NCI-H2196 (cell line): ENCODE data around the gene SCN4B.

Experiments
- DNase-seq: peaks from one replicate; lab custom pipeline; 2025; ENCODE audit not compliant: unreplicated experiment; lab: John Stamatoyannopoulos, UW

Gene SCN4B

DNA sequence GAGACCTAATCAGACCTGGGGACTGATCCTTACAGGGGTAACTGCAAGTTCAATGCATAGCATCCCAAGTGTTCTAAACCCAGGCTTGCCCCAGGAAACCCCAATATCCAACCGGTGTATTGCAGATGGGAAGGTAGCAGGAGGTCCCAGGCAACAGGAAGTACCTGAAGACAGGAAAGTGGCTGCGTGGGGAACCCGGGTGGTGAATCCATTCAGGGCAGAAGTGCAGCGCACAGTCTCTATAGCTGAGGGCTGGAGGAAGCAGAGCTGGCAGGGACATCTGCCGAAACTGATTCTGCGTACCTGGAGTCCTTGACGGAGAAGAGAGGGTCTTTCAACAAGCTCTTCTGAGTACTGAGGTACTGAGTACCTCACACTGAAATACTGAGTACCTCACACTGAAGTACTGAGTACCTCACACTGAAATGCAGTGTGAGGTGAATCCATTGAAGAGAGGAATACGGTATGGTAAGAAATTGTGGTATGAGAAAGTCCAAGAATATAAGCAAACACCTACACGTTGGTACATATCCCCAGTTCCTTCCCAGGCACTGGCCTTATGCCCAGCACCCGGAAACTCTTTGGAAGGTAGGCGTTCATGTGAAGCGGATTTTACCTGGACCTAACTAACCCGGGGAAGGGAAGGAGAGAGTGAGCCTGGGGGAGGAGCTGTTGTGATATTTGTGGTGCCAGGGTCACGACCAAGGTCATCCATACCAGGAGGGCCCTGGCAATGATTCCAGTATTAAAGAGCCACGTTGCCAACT, 20.1 kb downstream of the SCN4B start:
- no peak for DNase-seq

DNA sequence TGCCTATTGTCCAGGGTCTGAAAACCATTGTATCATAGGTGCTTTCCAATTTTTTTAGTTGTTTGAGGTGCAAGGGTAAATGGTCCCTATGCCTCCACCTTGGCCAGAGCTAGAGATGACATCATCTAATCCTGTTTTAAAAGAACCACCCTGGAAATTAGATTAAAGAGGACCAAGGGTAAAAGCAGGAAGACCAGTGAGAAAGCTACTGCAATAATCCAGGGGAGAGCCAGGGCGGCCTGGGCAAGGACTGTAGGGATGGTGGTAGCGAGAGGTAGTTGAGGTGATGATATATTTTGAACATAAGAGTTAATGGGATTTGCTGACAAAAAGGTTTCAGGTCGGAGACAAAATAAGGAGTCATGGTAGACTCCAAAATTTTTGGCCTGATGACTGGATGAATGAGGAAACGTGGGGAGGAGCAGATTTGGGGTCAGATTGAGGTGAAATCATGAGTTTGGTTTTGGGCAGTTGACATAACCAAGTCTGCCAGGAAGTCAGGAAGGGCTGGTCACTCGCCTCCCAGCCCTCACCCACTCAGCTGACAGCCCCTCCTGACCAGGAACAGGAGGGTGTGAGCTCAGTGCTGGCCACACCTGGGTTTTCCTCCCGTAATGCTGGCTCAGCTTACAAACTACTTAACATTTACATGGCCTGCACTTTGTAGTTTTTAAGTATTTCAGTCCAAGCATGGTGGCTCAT, 23.0 kb downstream of the SCN4B start:
- no peak for DNase-seq

DNA sequence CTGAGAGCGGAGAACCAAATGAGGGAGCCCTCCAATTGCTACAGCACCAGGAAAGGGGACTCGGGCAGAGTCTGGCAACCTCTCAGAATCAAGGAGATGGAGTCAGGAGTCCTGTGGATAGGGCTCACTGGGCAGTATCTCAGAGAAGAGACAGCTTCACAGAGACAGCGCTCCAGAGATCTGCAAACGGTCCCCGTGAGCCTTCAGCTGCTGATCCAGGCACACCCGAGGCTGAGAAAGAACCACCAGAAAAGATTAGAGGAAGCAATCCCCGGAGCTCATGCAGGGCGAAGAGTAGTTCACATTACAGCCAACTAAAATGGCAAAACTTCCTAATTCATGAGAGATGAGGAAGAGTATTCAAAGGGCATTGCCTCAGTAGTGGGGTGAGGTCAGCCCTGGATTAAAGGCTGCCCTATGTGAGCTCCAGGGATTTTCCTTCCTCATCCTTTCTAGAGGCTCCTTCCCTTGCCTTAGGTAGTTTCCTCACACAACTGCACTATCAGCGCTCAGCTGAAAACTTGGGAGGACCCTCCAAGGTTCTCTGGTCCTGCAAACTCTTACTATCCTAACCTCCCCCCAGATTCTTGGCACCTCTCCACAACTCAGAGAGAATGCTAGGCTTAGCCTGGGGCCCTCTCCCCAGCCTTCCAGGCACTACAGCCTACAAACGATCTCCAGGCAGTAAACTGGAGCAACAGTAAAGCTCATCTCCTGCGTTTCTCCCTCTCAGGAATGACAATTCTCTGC, 23.7 kb downstream of the SCN4B start:
- DNase-seq = no peak

DNA sequence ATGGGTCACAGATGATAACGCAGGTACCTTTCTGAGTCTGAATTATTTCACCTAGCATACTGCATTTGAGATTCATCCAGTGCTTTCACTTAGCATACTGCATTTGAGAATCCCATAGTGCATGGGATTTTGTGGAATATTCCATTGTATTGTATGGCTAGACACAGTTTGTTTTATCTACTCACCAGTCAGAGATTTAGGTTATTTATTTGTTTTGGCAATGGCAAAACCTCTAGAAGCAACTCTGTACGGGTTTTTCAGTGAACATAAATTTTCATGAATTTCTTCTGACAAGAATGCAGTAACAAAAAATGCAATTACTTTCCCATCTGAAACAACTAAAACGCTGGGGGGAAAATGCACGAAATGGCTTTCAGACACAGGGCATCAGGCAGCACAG, 24.3 kb downstream of the SCN4B start:
- no peak for DNase-seq

GRCh38 chr11:118126082-118126838, 26.4 kb downstream of the SCN4B start:
- peak; percentile 12 for DNase-seq

GRCh38 chr11:118124929-118125535, 27.6 kb downstream of the SCN4B start:
- DNase-seq = no peak

DNA sequence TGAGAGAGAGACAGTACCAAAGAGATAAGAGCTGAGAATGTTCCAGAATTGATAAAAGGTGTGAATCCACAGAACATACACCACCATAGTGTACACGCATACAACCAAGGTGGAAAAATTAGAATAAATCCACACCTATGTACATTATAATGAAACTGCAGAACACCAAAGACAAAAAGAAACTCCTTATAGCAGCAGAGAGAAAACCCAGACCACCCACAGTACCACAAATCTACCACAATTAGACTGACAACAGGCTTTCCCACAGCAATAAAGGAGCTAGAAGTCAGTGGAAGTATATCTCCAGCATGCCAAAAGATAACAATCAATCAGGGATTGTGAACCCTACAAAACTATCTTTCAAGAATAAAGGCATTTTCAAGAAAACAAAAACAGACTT, 31.8 kb downstream of the SCN4B start:
- DNase-seq = no peak

DNA sequence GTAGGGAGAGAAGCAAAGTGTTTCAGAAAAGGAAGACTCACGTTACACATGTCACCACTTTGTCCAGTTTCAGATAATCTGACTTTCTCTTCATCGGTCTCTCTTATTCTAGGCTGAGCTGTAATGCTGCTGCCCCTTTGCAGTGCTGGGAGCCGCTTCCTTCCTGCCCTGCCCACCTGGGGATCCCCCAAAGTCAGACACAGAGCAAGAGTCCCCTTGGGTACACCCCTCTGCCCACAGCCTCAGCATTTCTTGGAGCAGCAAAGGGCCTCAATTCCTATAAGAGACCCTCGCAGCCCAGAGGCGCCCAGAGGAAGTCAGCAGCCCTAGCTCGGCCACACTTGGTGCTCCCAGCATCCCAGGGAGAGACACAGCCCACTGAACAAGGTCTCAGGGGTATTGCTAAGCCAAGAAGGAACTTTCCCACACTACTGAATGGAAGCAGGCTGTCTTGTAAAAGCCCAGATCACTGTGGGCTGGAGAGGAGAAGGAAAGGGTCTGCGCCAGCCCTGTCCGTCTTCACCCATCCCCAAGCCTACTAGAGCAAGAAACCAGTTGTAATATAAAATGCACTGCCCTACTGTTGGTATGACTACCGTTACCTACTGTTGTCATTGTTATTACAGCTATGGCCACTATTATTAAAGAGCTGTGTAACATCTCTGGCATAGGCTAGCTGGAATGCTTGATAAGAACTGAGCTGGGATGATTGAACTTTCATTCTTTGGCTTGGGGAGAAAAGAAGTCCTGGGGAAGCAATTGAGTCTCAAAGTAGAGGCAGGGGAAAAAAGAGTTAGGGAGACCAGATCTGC, 34.6 kb downstream of the SCN4B start:
- DNase-seq = no peak

DNA sequence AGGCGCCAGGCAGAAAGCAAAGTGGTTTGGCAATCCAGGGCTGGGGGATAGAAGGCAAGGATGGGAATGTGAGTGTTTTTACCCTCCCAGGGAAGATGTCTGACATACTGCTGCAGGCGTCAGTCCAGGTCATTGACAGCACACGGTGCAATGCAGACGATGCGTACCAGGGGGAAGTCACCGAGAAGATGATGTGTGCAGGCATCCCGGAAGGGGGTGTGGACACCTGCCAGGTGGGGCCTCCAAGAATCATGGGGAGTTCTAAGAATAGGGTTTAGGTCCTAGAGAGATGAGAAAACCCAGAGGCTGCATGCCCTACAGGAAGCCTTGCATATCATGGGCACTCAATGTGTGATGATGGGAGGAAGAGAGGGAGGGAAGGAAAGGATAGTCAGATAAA, 37.6 kb downstream of the SCN4B start:
- no peak for DNase-seq

DNA sequence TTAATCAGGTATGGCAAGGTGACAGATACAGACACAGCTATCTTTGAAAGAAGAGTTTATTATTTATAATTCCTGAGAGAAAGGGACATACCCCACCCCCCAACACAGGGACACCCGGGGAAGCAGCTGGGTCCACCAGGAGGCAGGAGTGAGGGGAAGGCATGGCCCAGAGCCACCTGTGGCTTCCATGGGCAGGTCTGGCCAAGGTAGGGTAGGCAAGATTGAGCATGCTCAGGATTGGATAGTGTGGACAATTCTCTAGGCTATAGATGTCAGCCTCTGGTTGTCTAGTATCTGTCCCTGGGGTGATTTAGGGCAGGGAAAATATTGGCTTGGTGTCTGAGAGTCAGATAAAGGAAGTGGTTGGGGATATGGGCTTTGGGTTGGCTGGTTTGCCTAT, 38.4 kb downstream of the SCN4B start:
- no peak for DNase-seq

GRCh38 chr11:118112711-118113430, 39.8 kb downstream of the SCN4B start:
- no peak for DNase-seq

GRCh38 chr11:118111744-118112035, 40.9 kb downstream of the SCN4B start:
- DNase-seq = no peak

GRCh38 chr11:118111019-118111743, 41.4 kb downstream of the SCN4B start:
- no peak for DNase-seq

DNA sequence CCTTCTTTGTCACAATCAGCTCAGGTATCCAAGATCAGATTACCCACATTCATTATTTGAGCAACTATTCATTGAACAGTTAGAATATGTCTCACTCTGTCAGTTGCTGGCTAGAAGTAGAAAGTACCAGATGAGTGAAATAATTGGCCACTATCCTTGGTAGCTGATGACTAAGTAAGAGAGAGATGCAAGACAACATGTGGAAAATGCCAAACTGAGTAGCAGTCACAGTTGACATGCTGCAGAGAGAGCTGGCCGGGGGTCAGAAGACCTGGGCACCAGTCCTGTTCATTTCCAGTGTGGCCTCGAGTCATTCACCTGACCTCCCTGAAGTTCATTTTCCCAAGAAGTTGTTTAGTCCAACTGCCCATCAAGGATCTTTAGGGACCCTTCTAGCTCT, 43.4 kb downstream of the SCN4B start:
- DNase-seq = no peak

GRCh38 chr11:118108513-118108912, 44.1 kb downstream of the SCN4B start:
- no peak for DNase-seq

DNA sequence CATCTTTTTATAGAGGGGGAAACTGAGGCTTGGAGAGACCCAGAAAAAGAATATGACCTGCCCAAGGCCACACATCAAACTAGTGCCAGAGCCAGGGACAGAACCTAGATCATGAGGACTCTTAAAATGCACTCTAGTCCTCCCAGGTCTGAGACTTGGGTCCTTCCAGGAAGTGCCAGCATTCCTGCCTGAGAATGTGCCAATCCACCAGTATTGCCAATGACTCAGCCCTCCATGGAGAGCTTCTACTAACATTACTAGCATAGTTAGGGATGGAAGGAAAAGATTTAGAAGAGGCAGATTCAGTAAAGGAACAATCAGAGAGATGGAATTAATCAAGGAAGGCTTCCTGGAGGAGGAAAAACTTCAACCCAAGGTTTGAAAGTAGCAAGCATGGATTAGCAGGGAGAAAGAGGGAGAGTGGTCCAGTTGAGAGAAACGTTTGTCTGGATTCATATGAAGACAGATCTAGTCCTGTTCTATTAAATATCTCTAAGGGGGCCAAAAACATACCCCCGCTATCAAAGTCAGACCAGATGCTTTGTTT, 45.8 kb downstream of the SCN4B start:
- DNase-seq = no peak

GRCh38 chr11:118105657-118106305, 46.8 kb downstream of the SCN4B start:
- no peak for DNase-seq

DNA sequence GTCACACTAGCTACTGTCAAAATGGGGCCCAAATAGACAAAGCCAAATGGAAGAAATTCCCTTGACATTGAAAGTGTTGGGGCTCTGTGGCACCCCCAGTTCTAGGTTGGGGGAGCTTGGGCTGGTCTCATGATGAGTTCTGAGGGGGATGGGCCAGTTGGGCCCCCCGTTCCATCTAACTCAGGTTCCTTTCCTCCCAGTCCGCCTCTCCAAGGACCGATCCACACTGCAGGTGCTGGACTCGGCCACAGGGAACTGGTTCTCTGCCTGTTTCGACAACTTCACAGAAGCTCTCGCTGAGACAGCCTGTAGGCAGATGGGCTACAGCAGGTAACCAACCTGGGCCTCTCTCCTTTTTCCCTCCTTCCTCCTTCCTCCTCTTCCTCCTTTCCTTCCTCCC, 48.1 kb downstream of the SCN4B start:
- DNase-seq = no peak
